ENCODE results near the gene PRORP.

- TF ChIP-seq, protein P1, sequence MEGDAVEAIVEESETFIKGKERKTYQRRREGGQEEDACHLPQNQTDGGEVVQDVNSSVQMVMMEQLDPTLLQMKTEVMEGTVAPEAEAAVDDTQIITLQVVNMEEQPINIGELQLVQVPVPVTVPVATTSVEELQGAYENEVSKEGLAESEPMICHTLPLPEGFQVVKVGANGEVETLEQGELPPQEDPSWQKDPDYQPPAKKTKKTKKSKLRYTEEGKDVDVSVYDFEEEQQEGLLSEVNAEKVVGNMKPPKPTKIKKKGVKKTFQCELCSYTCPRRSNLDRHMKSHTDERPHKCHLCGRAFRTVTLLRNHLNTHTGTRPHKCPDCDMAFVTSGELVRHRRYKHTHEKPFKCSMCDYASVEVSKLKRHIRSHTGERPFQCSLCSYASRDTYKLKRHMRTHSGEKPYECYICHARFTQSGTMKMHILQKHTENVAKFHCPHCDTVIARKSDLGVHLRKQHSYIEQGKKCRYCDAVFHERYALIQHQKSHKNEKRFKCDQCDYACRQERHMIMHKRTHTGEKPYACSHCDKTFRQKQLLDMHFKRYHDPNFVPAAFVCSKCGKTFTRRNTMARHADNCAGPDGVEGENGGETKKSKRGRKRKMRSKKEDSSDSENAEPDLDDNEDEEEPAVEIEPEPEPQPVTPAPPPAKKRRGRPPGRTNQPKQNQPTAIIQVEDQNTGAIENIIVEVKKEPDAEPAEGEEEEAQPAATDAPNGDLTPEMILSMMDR (IDR thresholded peaks at IDR 0.05), result no peak
- no peak for TF ChIP-seq EZH2phosphoT487 (IDR thresholded peaks at IDR 0.05)
Observed at GRCh38 chr14:35107866-35108265, 14.5 kb upstream of the PRORP start.

All from neural progenitor cell (in vitro differentiated cells).